Kasumi-1 (cell line): ENCODE results near the gene TMEM18.
"Not testable (repeated sequence)": the region's sequence is repeated elsewhere in the genome, so short reads cannot be mapped to it uniquely, and the experiment has no call there.

Source experiments
- DNase-seq, 2 experiments: peaks; one replicate each; lab custom pipeline; 2025; lab: John Stamatoyannopoulos, UW

TMEM18 gene

GRCh38 chr2:677056-677958 is at the start of gene TMEM18:
Gene TMEM18 (minus strand): TSS chr2:677406. CDS start chr2:677345, 61 bp downstream.
- DNase-seq = peak; percentile 97 to 98

- no peak for DNase-seq
Measured at GRCh38 chr2:726169-726568, 49.0 kb upstream of the TMEM18 start.

GRCh38 chr2:725468-725867 is 48.3 kb upstream of the TMEM18 start:
- no peak for DNase-seq

- DNase-seq = no peak
Measured at GRCh38 chr2:723761-724160, 46.6 kb upstream of the TMEM18 start.

- no peak for DNase-seq
Measured at GRCh38 chr2:720842-721241, 43.6 kb upstream of the TMEM18 start.

- no peak for DNase-seq
Measured at GRCh38 chr2:719734-720133, 42.5 kb upstream of the TMEM18 start.

- no peak for DNase-seq
Measured at GRCh38 chr2:719191-719590, 42.0 kb upstream of the TMEM18 start.

- no peak for DNase-seq
Measured at GRCh38 chr2:717661-718060, 40.5 kb upstream of the TMEM18 start.

GRCh38 chr2:715854-716560 is 38.8 kb upstream of the TMEM18 start:
- DNase-seq = peak in 1 of 2 experiments; percentile 2

GRCh38 chr2:715038-715437 is 37.8 kb upstream of the TMEM18 start:
- no peak for DNase-seq

- DNase-seq = peak; percentile 24 to 26
Measured at GRCh38 chr2:714005-714741, 37.0 kb upstream of the TMEM18 start.

- no peak for DNase-seq
Measured at GRCh38 chr2:710867-711665, 33.9 kb upstream of the TMEM18 start.

GRCh38 chr2:709138-709765 is 32.0 kb upstream of the TMEM18 start:
- no peak for DNase-seq

- no peak for DNase-seq
Measured at GRCh38 chr2:708667-709066, 31.5 kb upstream of the TMEM18 start.

GRCh38 chr2:705971-706511 is 28.8 kb upstream of the TMEM18 start:
- no peak for DNase-seq

- not testable (repeated sequence) for DNase-seq
Measured at GRCh38 chr2:702765-703164, 25.6 kb upstream of the TMEM18 start.

- DNase-seq = no peak
Measured at GRCh38 chr2:696999-697627, 19.9 kb upstream of the TMEM18 start.

- no peak for DNase-seq
Measured at GRCh38 chr2:696463-696862, 19.3 kb upstream of the TMEM18 start.

GRCh38 chr2:694906-695510 is 17.8 kb upstream of the TMEM18 start:
- DNase-seq = no peak

GRCh38 chr2:694174-694573 is 17.0 kb upstream of the TMEM18 start:
- DNase-seq = no peak
